ENCODE data around the gene SLC23A2. TPM values are rescaled to one million over a fixed set of nuclear protein-coding genes. Genes with fewer than 3 reads are reported as not detected.
A peak's percentile ranks its signal among the peaks of the same experiment; 100 is the strongest.

The SLC23A2 gene
- total RNA-seq, 6 experiments from 2014 or later = 23.4 to 41.1 (median 30.5) TPM

DNA sequence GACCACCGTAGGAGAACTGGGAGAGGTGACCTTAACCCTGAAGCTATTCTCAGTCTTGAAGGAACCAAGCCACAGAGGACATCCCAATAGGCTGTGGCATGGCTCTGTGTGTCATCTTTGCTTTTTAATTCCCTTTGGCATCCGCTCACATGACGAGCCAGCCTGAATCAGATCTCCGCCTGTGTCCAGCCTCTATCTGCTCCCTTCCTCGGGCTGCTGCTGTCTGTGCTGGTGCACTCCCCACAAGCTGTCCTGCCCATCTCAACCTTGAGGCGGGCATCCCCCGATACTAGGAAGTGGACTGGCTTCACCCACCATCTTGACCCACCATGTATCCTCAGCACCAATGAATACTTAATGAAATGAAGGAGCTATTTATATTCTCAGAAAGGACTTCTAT lies 111.9 kb downstream of the SLC23A2 start:
- DNase-seq = no peak
- no peaks in the 10 kb centered on the region for H3K4me1 ChIP-seq
- H3K4me3 ChIP-seq = no peak overlapping the region
- no peaks in the 10 kb centered on the region for H3K9me3 ChIP-seq
- ATAC-seq = no peak
- no peaks in the 10 kb centered on the region for H3K27me3 ChIP-seq
- no peak for TF ChIP-seq POLR2A (IDR thresholded peaks at IDR 0.05)
- TF ChIP-seq, protein P1, sequence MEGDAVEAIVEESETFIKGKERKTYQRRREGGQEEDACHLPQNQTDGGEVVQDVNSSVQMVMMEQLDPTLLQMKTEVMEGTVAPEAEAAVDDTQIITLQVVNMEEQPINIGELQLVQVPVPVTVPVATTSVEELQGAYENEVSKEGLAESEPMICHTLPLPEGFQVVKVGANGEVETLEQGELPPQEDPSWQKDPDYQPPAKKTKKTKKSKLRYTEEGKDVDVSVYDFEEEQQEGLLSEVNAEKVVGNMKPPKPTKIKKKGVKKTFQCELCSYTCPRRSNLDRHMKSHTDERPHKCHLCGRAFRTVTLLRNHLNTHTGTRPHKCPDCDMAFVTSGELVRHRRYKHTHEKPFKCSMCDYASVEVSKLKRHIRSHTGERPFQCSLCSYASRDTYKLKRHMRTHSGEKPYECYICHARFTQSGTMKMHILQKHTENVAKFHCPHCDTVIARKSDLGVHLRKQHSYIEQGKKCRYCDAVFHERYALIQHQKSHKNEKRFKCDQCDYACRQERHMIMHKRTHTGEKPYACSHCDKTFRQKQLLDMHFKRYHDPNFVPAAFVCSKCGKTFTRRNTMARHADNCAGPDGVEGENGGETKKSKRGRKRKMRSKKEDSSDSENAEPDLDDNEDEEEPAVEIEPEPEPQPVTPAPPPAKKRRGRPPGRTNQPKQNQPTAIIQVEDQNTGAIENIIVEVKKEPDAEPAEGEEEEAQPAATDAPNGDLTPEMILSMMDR (IDR thresholded peaks at IDR 0.05) = no peak
- H3K36me3 ChIP-seq = peaks cover 0 to 34% (median 10%) of the 10 kb centered on the region in 4 donors
- intact Hi-C loops (cut with DNase I) = no loop called here
- 94% methylated on average over 5 of the region's 7 CpGs for WGBS (ENCODE audit: insufficient coverage, low coverage, low lambda C conversion rate, missing lambda C conversion rate)
- H3K27ac ChIP-seq = no peak overlapping the region

GRCh38 chr20:4887586-4887985 lies 113.7 kb downstream of the SLC23A2 start:
- no peak for ATAC-seq

DNA sequence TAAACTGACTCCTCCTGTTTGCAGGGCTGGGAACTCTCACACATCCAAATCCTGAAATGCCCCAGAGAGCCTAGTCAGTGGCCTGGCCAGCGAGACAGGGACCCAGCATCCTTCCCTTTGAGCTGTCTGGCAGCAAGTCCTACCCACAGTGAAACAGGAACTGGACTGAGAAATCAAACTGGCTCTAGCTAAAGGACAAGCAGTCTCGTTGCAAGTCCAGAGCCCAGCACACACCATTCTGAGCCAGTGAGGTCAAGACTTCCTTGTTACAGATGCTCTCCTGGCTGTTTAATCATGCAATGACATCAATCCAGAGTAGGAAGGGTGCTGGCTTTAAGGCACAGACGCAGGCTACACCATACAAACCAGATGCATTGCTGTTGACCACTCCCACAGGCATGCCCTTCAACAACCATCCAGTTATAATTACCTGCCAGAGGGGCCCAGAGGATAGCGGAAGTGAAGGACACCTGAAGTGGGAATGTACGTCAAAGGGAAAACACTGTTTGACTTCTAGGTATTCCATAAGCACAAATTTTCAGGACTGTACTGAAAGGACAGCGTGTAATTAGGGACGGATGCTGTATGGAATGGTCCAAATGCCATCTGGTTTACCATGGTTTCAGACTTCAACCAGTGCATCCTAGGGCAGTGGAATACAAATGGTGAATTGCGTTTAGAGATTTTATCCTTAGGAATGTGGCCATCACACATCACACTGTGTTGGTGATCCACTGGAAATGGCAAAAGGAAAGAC lies 114.4 kb downstream of the SLC23A2 start:
- 90% methylated on average over 7 of the region's 8 CpGs for WGBS (ENCODE audit: insufficient coverage, low coverage, low lambda C conversion rate, missing lambda C conversion rate)
- TF ChIP-seq POLR2A (IDR thresholded peaks at IDR 0.05) = no peak
- TF ChIP-seq, protein P1 (IDR thresholded peaks at IDR 0.05) = no peak
- no peak overlapping the region for H3K27ac ChIP-seq
- H3K36me3 ChIP-seq = peaks cover 0 to 57% (median 16%) of the 10 kb centered on the region in 4 donors
- DNase-seq (peak in 1 of 3 donors; percentile 37), ATAC-seq (peak; percentile 26 to 36 (median 30))
- no peaks in the 10 kb centered on the region for H3K4me1 ChIP-seq
- intact Hi-C loops (cut with DNase I) = no loop called here
- H3K27me3 ChIP-seq = no peaks in the 10 kb centered on the region
- no peaks in the 10 kb centered on the region for H3K9me3 ChIP-seq
- no peak overlapping the region for H3K4me3 ChIP-seq

More at GRCh38 chr20:4887586-4887985, 113.7 kb downstream of the SLC23A2 start:
- H3K9me3 ChIP-seq = no peaks in the 10 kb centered on the region
- no peaks in the 10 kb centered on the region for H3K27me3 ChIP-seq
- peaks cover 0 to 51% (median 13%) of the 10 kb centered on the region in 4 donors for H3K36me3 ChIP-seq
- peak in 1 of 3 donors; percentile 31 for DNase-seq
- 84% methylated on average over 10 of the region's 11 CpGs for WGBS (ENCODE audit: insufficient coverage, low coverage, low lambda C conversion rate, missing lambda C conversion rate)
- intact Hi-C loops (cut with DNase I) = no loop called here
- no peak overlapping the region for H3K27ac ChIP-seq
- H3K4me3 ChIP-seq = no peak overlapping the region
- TF ChIP-seq POLR2A (IDR thresholded peaks at IDR 0.05) = no peak
- TF ChIP-seq, protein P1 (IDR thresholded peaks at IDR 0.05) = no peak
- no peaks in the 10 kb centered on the region for H3K4me1 ChIP-seq

- Histone ChIP-seq H3K9me3 (no peaks in the 10 kb centered on the region), H3K4me1 (no peaks in the 10 kb centered on the region), H3K4me3 (no peak overlapping the region), H3K36me3 (peaks cover 0 to 67% (median 16%) of the 10 kb centered on the region in 4 donors), H3K27ac (no peak overlapping the region), H3K27me3 (no peaks in the 10 kb centered on the region)
- TF ChIP-seq POLR2A (IDR thresholded peaks at IDR 0.05) = no peak
- TF ChIP-seq, protein P1 (IDR thresholded peaks at IDR 0.05) = no peak
- no peak for ATAC-seq
- WGBS (ENCODE audit: insufficient coverage, low coverage, low lambda C conversion rate, missing lambda C conversion rate) = 74% methylated on average over 7 of the region's 8 CpGs
- DNase-seq = peak in 1 of 3 donors; percentile 40
- intact Hi-C loops (cut with DNase I) = no loop called here
These were observed 115.4 kb downstream of the SLC23A2 start for GRCh38 chr20:4885877-4886276.
